H1 (cell line): ENCODE measurements around the gene CD300E. TPM values are rescaled to one million over a fixed set of nuclear protein-coding genes. Genes with fewer than 3 reads are reported as not detected.

Source experiments
- CTCF ChIA-PET: fragments of 300-600 bp; sonication (Branson Sonifier 250); formaldehyde crosslinking; loops from one replicate; lab custom pipeline; 2021; ENCODE audit not compliant: partially characterized antibody; lab: Charles Lee
- POLR2A ChIA-PET: fragments of 300-600 bp; sonication (Branson Sonifier 250); formaldehyde crosslinking; loops from one replicate; lab custom pipeline; 2021; ENCODE audit warnings: inconsistent platforms; ENCODE audit not compliant: partially characterized antibody; lab: Charles Lee
- DNase-seq, 2 experiments: peaks; one replicate each; pipeline versions ENCODE4 v3.0.0 to v3.0.0-alpha.2; 2010 to 2022; ENCODE audit warnings: low spot score in 2 of 2, low read depth in 1 of 2, mixed read lengths in 1 of 2
- FAIRE-seq: peaks from 2 replicates; lab custom pipeline; 2011; peaks lifted over from hg19 to GRCh38; lab: Jason Lieb, UNC
- H2AFZ ChIP-seq: 2 replicates; pipeline ENCODE4 v1.8.1; 2012; ENCODE audit warnings: low read length, inconsistent platforms
- H2AK5ac ChIP-seq: 2 replicates; pipeline ENCODE4 v1.6.1; 2013; ENCODE audit warnings: low read depth, low read length
- H2BK120ac ChIP-seq: replicated peaks from 2 replicates; pipeline ENCODE3; 2013; ENCODE audit warnings: low read depth, low read length, inconsistent platforms
- H2BK12ac ChIP-seq: 2 replicates; pipeline ENCODE4 v1.6.1; 2013; ENCODE audit warnings: low read depth, low read length
- H2BK15ac ChIP-seq: 2 replicates; pipeline ENCODE4 v1.6.1; 2013; ENCODE audit warnings: low read length
- H2BK20ac ChIP-seq: 2 replicates; pipeline ENCODE4 v1.6.1; 2013; ENCODE audit warnings: low read length
- H2BK5ac ChIP-seq: 2 replicates; pipeline ENCODE4 v1.6.1; 2013; ENCODE audit warnings: low read depth, low read length
- H3K14ac ChIP-seq: 2 replicates; pipeline ENCODE4 v1.6.1; 2013; ENCODE audit warnings: inconsistent platforms; ENCODE audit not compliant: insufficient read length
- H3K18ac ChIP-seq: 2 replicates; pipeline ENCODE4 v1.6.1; 2013; ENCODE audit warnings: low read length; ENCODE audit errors: extremely low read depth
- H3K23ac ChIP-seq: 2 replicates; pipeline ENCODE4 v1.6.1; 2013; ENCODE audit warnings: inconsistent platforms; ENCODE audit not compliant: insufficient read length
- H3K23me2 ChIP-seq: 2 replicates; pipeline ENCODE4 v1.6.1; 2013; ENCODE audit warnings: low read depth, low read length
- H3K27ac ChIP-seq: 2 replicates; pipeline ENCODE4 v1.6.1; 2011; ENCODE audit warnings: low read depth, low read length, inconsistent platforms
- H3K27me3 ChIP-seq, 4 experiments: replicated peaks in 1 of 4; 1 replicate in 1 of 4; 2 replicates in 3 of 4; pipeline versions ENCODE4 v1.6.1 to v1.8.1; 2011 to 2013; ENCODE audit warnings: low read length in 3 of 4, mild to moderate bottlenecking in 3 of 4, inconsistent platforms in 2 of 4, mixed read lengths in 2 of 4, moderate library complexity in 1 of 4; ENCODE audit not compliant: control insufficient read depth in 3 of 4, insufficient read depth in 3 of 4; ENCODE audit errors: extremely low read depth in 1 of 4
- H3K36me3 ChIP-seq, 4 experiments: 2 replicates each; pipeline versions ENCODE4 v1.6.1 to v1.8.1; 2011 to 2013; ENCODE audit warnings: mild to moderate bottlenecking in 4 of 4, low read length in 3 of 4, moderate library complexity in 2 of 4, control low read depth in 1 of 4, inconsistent platforms in 1 of 4; ENCODE audit not compliant: insufficient read depth in 4 of 4, control insufficient read depth in 2 of 4
- H3K4ac ChIP-seq: replicated peaks from 2 replicates; pipeline ENCODE3; 2013; ENCODE audit warnings: low read length, low read depth, mixed read lengths, inconsistent platforms; ENCODE audit not compliant: insufficient read length
- H3K4me1 ChIP-seq, 4 experiments: replicated peaks in 1 of 4; 1 replicate in 1 of 4; 2 replicates in 3 of 4; pipeline versions ENCODE4 v1.6.1 to v1.8.1; 2011 to 2013; ENCODE audit warnings: low read length in 3 of 4, inconsistent platforms in 2 of 4, mixed read lengths in 1 of 4; ENCODE audit not compliant: insufficient read depth in 4 of 4, control insufficient read depth in 3 of 4
- H3K4me2 ChIP-seq, 2 experiments: 2 replicates each; pipeline versions ENCODE4 v1.6.1 to v1.8.1; 2011 to 2013; ENCODE audit warnings: low read depth in 2 of 2, low read length in 2 of 2, control low read depth in 1 of 2, inconsistent platforms in 1 of 2, mild to moderate bottlenecking in 1 of 2; ENCODE audit not compliant: insufficient read depth in 1 of 2
- H3K4me3 ChIP-seq, 4 experiments: fragments of 200-600, 300-600 bp in 1 of 4; sonication (generic), shearing (Covaris generic), sonication (Bioruptor Twin) in 1 of 4; 2 replicates each; pipeline versions ENCODE4 v1.5.1 to v1.8.1; 2011 to 2016; ENCODE audit warnings: low read length in 4 of 4, low read depth in 3 of 4, control low read depth in 2 of 4, inconsistent platforms in 2 of 4, mild to moderate bottlenecking in 2 of 4, mixed read lengths in 1 of 4, moderate library complexity in 1 of 4; ENCODE audit not compliant: insufficient read depth in 2 of 4; ENCODE audit errors: extremely low read depth in 1 of 4
- H3K56ac ChIP-seq: replicated peaks from 2 replicates; pipeline ENCODE3; 2013; ENCODE audit warnings: low read depth, mild to moderate bottlenecking, mixed read lengths, low read length, inconsistent platforms; ENCODE audit not compliant: insufficient read length
- H3K79me1 ChIP-seq: 2 replicates; pipeline ENCODE4 v1.6.1; 2013; ENCODE audit warnings: low read depth, low read length, control low read depth
- H3K79me2 ChIP-seq, 2 experiments: 2 replicates each; pipeline versions ENCODE4 v1.6.1 to v1.8.1; 2012 to 2013; ENCODE audit warnings: low read length in 2 of 2, mild to moderate bottlenecking in 2 of 2, inconsistent platforms in 1 of 2; ENCODE audit not compliant: insufficient read depth in 2 of 2, control insufficient read depth in 1 of 2
- H3K9ac ChIP-seq, 4 experiments: replicated peaks in 1 of 4; 1 replicate in 1 of 4; 2 replicates in 3 of 4; pipeline versions ENCODE4 v1.6.1 to v1.8.1; 2011 to 2013; ENCODE audit warnings: low read depth in 3 of 4, low read length in 3 of 4, control low read depth in 2 of 4, mild to moderate bottlenecking in 2 of 4, moderate library complexity in 2 of 4, inconsistent platforms in 1 of 4; ENCODE audit errors: extremely low read depth in 1 of 4
- H3K9me3 ChIP-seq, 2 experiments: 2 replicates each; pipeline versions ENCODE4 v1.6.1 to v1.8.1; 2012 to 2013; ENCODE audit warnings: mild to moderate bottlenecking in 2 of 2, moderate library complexity in 2 of 2, control low read depth in 1 of 2, inconsistent platforms in 1 of 2, low read depth in 1 of 2, low read length in 1 of 2, mixed read lengths in 1 of 2; ENCODE audit not compliant: insufficient read depth in 2 of 2
- H4K20me1 ChIP-seq, 2 experiments: replicated peaks in 1 of 2; 2 replicates each; pipeline versions ENCODE3 to v1.8.1; 2011 to 2013; ENCODE audit warnings: inconsistent platforms in 2 of 2, low read length in 2 of 2, mild to moderate bottlenecking in 1 of 2; ENCODE audit not compliant: insufficient read depth in 2 of 2, control insufficient read depth in 1 of 2
- H4K5ac ChIP-seq: 2 replicates; pipeline ENCODE4 v1.6.1; 2013; ENCODE audit warnings: low read length, low read depth, mixed read lengths, inconsistent platforms; ENCODE audit not compliant: insufficient read length
- H4K8ac ChIP-seq: 2 replicates; pipeline ENCODE4 v1.8.0; 2013; ENCODE audit warnings: mild to moderate bottlenecking, moderate library complexity, low read length, inconsistent platforms; ENCODE audit not compliant: insufficient read depth; ENCODE audit errors: extremely low read depth
- H4K91ac ChIP-seq: replicated peaks from 2 replicates; pipeline ENCODE3; 2013; ENCODE audit warnings: low read length, mixed read lengths, inconsistent platforms; ENCODE audit not compliant: insufficient read length
- CREB1 ChIP-seq: IDR thresholded peaks from 2 replicates; pipeline ENCODE4 v1.6.1; 2012; ENCODE audit warnings: inconsistent platforms
- CTBP2 ChIP-seq: IDR thresholded peaks from 2 replicates; pipeline ENCODE4 v1.7.0; 2011; ENCODE audit warnings: borderline replicate concordance, mild to moderate bottlenecking, moderate library complexity, mixed read lengths, low read length; ENCODE audit not compliant: insufficient read depth, insufficient read length
- EZH2 ChIP-seq: fragments of 200-600 bp; sonication (generic); IDR thresholded peaks from 2 replicates; pipeline ENCODE4 v1.7.1; 2012; ENCODE audit warnings: low read depth, mild to moderate bottlenecking, moderate library complexity, low read length, inconsistent platforms; ENCODE audit not compliant: severe bottlenecking
- GTF2F1 ChIP-seq: IDR thresholded peaks from 2 replicates; pipeline ENCODE4 v1.6.1; 2012; ENCODE audit warnings: low read depth, low read length, improper control_type of control experiment, borderline replicate concordance
- JUND ChIP-seq: IDR thresholded peaks from 2 replicates; pipeline ENCODE4 v1.6.1; 2011; ENCODE audit warnings: mild to moderate bottlenecking, improper control_type of control experiment, low read length
- NANOG ChIP-seq: IDR thresholded peaks from 2 replicates; pipeline ENCODE4 v1.6.1; 2011; ENCODE audit warnings: low read length, low read depth, mild to moderate bottlenecking, inconsistent platforms; ENCODE audit not compliant: insufficient read depth, poor library complexity, severe bottlenecking
- SIN3A ChIP-seq, 2 experiments: IDR thresholded peaks in 1 of 2; conservative IDR thresholded peaks in 1 of 2; 2 replicates each; pipeline ENCODE4 v1.6.1; 2011 to 2012; ENCODE audit warnings: low read length in 2 of 2, improper control_type of control experiment in 1 of 2, low read depth in 1 of 2, mild to moderate bottlenecking in 1 of 2
- SP4 ChIP-seq: IDR thresholded peaks from 2 replicates; pipeline ENCODE4 v1.6.1; 2012; ENCODE audit warnings: low read length, inconsistent platforms
- SUZ12 ChIP-seq: fragments of 200-600 bp; sonication (generic); IDR thresholded peaks from 2 replicates; pipeline ENCODE4 v1.6.1; 2012; ENCODE audit warnings: mild to moderate bottlenecking, inconsistent platforms, low read length, moderate library complexity, mixed read lengths
- TAF7 ChIP-seq: optimal IDR thresholded peaks from 2 replicates; pipeline ENCODE3; 2011; ENCODE audit warnings: low read depth, mild to moderate bottlenecking, inconsistent platforms, low read length, moderate library complexity, borderline replicate concordance
- WGBS, 2 experiments: shearing (Covaris generic) in 1 of 2; methylation state at CpG; one replicate each; pipeline versions ENCODE4 v1.1.6 to v1.1.7; 2013 to 2015; ENCODE audit warnings: low lambda C conversion rate in 2 of 2, mixed read lengths in 2 of 2, inconsistent platforms in 1 of 2, low coverage in 1 of 2, missing lambda C conversion rate in 1 of 2; ENCODE audit not compliant: insufficient replicate concordance in 2 of 2, insufficient coverage in 1 of 2, insufficient read length in 1 of 2; ENCODE audit errors: extremely low coverage in 1 of 2, missing lambda C conversion rate in 1 of 2; 5-methylcytosine and 5-hydroxymethylcytosine counted together
- polyA plus RNA-seq, 7 experiments: library from polyadenylated mRNA; depleted of rRNA in 3 of 7; stranded (reverse) in 5 of 7; unstranded in 2 of 7; fragments of >200 nt in 5 of 7; fragments of 200-250 nt in 2 of 7; gene quantifications; 1 replicate in 5 of 7; 2 replicates in 1 of 7; 4 replicates in 1 of 7; pipeline versions ENCODE4 v1.2.1 to v1.2.3, GENCODE V29; 2011 to 2013; ENCODE audit warnings: missing spikeins in 2 of 7, mixed read lengths in 2 of 7
- total RNA-seq: library from RNA; stranded (reverse); fragmentation: NEBNext Ultra II Directional; extraction: Animal tissue kit (Norgen Biotek cat#: 25700); gene quantifications from 2 replicates; pipeline ENCODE4 v1.2.1, GENCODE V29; 2021
- TF ChIP-seq, protein P1 (sequence below), 3 experiments: IDR thresholded peaks; 1 replicate in 2 of 3; 2 replicates in 1 of 3; pipeline versions ENCODE4 v1.5.1 to v1.6.1; 2011; ENCODE audit warnings: low read length in 3 of 3, mild to moderate bottlenecking in 3 of 3, inconsistent platforms in 2 of 3, low read depth in 1 of 3, moderate library complexity in 1 of 3; ENCODE audit not compliant: insufficient read depth in 1 of 3; ENCODE audit errors: control extremely low read depth in 1 of 3

Gene CD300E
- total and polyA plus RNA-seq, 2 of the 8 experiments (the other 6 are each of a cell fraction or from before 2014, with no cell fraction given) = not detected

DNA sequence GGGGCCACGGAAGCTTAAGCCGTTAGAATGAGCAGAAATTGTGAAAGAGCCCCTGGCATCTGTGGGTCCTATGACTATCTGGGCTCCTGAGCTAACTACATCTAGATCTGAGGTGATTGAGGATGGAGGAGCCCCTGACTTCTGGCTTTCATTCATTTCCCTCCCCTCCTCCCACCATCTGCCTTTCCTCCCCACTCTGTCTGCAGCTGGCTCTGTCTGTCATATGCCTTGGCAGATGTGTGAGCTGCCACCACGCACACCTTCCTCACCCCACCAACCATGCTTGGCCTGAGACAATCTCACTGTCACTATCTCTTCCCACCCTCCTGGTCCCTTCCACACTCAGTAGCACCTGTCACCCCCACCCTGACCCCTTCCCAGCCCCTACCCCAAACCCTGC is 5.1 kb downstream of the CD300E start:
- ChIA-PET CTCF (interaction anchor here (0.5 to 3.1 kb wide), 4 partner anchors 16 to 125 kb away, joined by 3 to 12 read pairs (median 4); no protein-coding TSS in a partner anchor), POLR2A (no interaction called here)
- H3K56ac ChIP-seq = no peak overlapping the region
- no peak overlapping the region for H2BK15ac ChIP-seq
- no peak overlapping the region for H3K14ac ChIP-seq
- no peak overlapping the region for H4K5ac ChIP-seq
- no peak overlapping the region for H3K4me3 ChIP-seq
- H3K36me3 ChIP-seq = no peaks in the 10 kb centered on the region
- H4K20me1 ChIP-seq = no peaks in the 10 kb centered on the region
- no peak overlapping the region for H2AFZ ChIP-seq
- no peak for DNase-seq
- no peak overlapping the region for H2BK12ac ChIP-seq
- no peaks in the 10 kb centered on the region for H3K23me2 ChIP-seq
- H3K18ac ChIP-seq = no peak overlapping the region
- H3K9me3 ChIP-seq = no peaks in the 10 kb centered on the region; a peak in 1 of 4 replicates
- H4K91ac ChIP-seq = no peak overlapping the region
- H3K4ac ChIP-seq = no peak overlapping the region
- no peak overlapping the region for H2BK20ac ChIP-seq
- H3K23ac ChIP-seq = no peak overlapping the region
- 88% methylated on average over 3 of the region's 3 CpGs; no CpG with 5 or more reads in 1 of the 2 experiments for WGBS, 2 experiments
- H4K8ac ChIP-seq = no peak overlapping the region
- H2AK5ac ChIP-seq = no peak overlapping the region
- H3K79me2 ChIP-seq = no peaks in the 10 kb centered on the region
- H3K4me1 ChIP-seq = no peaks in the 10 kb centered on the region
- no peak overlapping the region for H2BK5ac ChIP-seq
- H3K27ac ChIP-seq = no peak overlapping the region
- H3K79me1 ChIP-seq = no peaks in the 10 kb centered on the region
- no peak for FAIRE-seq
- H3K27me3 ChIP-seq = peaks cover 0 to 7% (median 3%) of the 10 kb centered on the region in 4 experiments; a peak in 3 of 7 replicates
- H3K9ac ChIP-seq = no peak overlapping the region
- H3K4me2 ChIP-seq = no peak overlapping the region
- H2BK120ac ChIP-seq = no peak overlapping the region
- TF ChIP-seq EZH2 (no peak), TAF7 (no peak), SUZ12 (no peak), SIN3A (conservative IDR thresholded peaks at IDR 0.05 in 1 of 2, IDR thresholded peaks at IDR 0.05 in 1 of 2; ENCODE audit: low read depth in 1 of 2, low read length in 2 of 2) (no peak), NANOG (no peak), SP4 (no peak), CTBP2 (no peak), CREB1 (no peak), JUND (no peak), GTF2F1 (no peak)
- TF ChIP-seq, protein P1, sequence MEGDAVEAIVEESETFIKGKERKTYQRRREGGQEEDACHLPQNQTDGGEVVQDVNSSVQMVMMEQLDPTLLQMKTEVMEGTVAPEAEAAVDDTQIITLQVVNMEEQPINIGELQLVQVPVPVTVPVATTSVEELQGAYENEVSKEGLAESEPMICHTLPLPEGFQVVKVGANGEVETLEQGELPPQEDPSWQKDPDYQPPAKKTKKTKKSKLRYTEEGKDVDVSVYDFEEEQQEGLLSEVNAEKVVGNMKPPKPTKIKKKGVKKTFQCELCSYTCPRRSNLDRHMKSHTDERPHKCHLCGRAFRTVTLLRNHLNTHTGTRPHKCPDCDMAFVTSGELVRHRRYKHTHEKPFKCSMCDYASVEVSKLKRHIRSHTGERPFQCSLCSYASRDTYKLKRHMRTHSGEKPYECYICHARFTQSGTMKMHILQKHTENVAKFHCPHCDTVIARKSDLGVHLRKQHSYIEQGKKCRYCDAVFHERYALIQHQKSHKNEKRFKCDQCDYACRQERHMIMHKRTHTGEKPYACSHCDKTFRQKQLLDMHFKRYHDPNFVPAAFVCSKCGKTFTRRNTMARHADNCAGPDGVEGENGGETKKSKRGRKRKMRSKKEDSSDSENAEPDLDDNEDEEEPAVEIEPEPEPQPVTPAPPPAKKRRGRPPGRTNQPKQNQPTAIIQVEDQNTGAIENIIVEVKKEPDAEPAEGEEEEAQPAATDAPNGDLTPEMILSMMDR (IDR thresholded peaks at IDR 0.05; ENCODE audit: control extremely low read depth in 1 of 3, insufficient read depth in 1 of 3, low read depth in 1 of 3, low read length in 3 of 3) = no peak
